K562 (cell line): ENCODE data around the gene CRY2. TPM values are rescaled to one million over a fixed set of nuclear protein-coding genes. Genes with fewer than 3 reads are reported as not detected.
A peak's percentile ranks its signal among the peaks of the same experiment; 100 is the strongest.

Experiments used
- ATAC-seq: fragments of 200-7000 bp; cut with Tn5 transposase; 3 replicates; pipeline ENCODE4 v1.9.1; 2020; ENCODE audit warnings: moderate library complexity
- BruUV-seq: library from RNA; stranded (reverse); fragments of 400-500 nt; replicated peaks from 2 replicates; lab custom pipeline; 2021; lab: Mats Ljungman, UMichigan
- CTCF ChIA-PET: fragments of 300-600 bp; formaldehyde crosslinking; extraction: SDS; loops from one replicate; lab custom pipeline; 2021; ENCODE audit warnings: low intra/inter-chr PET ratio; lab: Yijun Ruan, JAX
- POLR2A ChIA-PET: fragments of 300-600, 350-650 bp; sonication (Branson Sonifier 250); formaldehyde crosslinking; extraction: SDS; loops from one replicate; lab custom pipeline; 2021; ENCODE audit warnings: antibody characterized with exemption, inconsistent platforms; lab: Yijun Ruan, JAX
- DNase-seq, 4 experiments: peaks; one replicate each; pipeline versions ENCODE4 v3.0.0 to v3.0.0-alpha.2; 2011 to 2018; ENCODE audit warnings: low spot score in 3 of 4, mixed read lengths in 3 of 4; ENCODE audit errors: extremely low read depth in 1 of 4
- FAIRE-seq: peaks from 2 replicates; lab custom pipeline; 2011; peaks lifted over from hg19 to GRCh38; lab: Jason Lieb, UNC
- H2AFZ ChIP-seq: 2 replicates; pipeline ENCODE4 v1.6.0; 2011; ENCODE audit warnings: low read depth, low read length, control low read depth, inconsistent platforms
- H3K27ac ChIP-seq: fragments of 200-600 bp; 3 replicates; pipeline ENCODE4 v1.8.0; 2011; ENCODE audit warnings: low read depth, mild to moderate bottlenecking, control low read depth, inconsistent platforms, low read length, moderate library complexity, mixed read lengths; ENCODE audit errors: extremely low read depth
- H3K27me3 ChIP-seq, 2 experiments: fragments of 300-600 bp in 1 of 2; 2 replicates in 1 of 2; 3 replicates in 1 of 2; pipeline versions ENCODE4 v1.6.0 to v1.8.0; 2011; ENCODE audit warnings: inconsistent platforms in 2 of 2, low read length in 2 of 2, mild to moderate bottlenecking in 1 of 2, mixed read lengths in 1 of 2, moderate library complexity in 1 of 2; ENCODE audit not compliant: control insufficient read depth in 2 of 2, insufficient read depth in 2 of 2
- H3K36me3 ChIP-seq: fragments of 300-600 bp; 3 replicates; pipeline ENCODE4 v1.8.0; 2011; ENCODE audit warnings: mild to moderate bottlenecking, low read length, inconsistent platforms; ENCODE audit not compliant: control insufficient read depth, insufficient read depth
- H3K4me1 ChIP-seq, 2 experiments: fragments of 200-600 bp in 1 of 2; replicated peaks in 1 of 2; 2 replicates in 1 of 2; 3 replicates in 1 of 2; pipeline versions ENCODE4 v1.5.1 to v1.8.0; 2011; ENCODE audit warnings: inconsistent platforms in 2 of 2, low read length in 2 of 2, mild to moderate bottlenecking in 1 of 2, mixed read lengths in 1 of 2, moderate library complexity in 1 of 2; ENCODE audit not compliant: control insufficient read depth in 2 of 2, insufficient read depth in 2 of 2
- H3K4me2 ChIP-seq: 2 replicates; pipeline ENCODE4 v1.6.1; 2011; ENCODE audit warnings: low read length, control low read depth, inconsistent platforms, mixed read lengths; ENCODE audit not compliant: insufficient read depth
- H3K4me3 ChIP-seq: fragments of 200-600 bp; sonication (generic), shearing (Covaris generic); 2 replicates; pipeline ENCODE4 v1.5.1; 2016; ENCODE audit warnings: control low read depth, inconsistent platforms
- H3K79me2 ChIP-seq: fragments of 200-600 bp; 3 replicates; pipeline ENCODE4 v1.8.0; 2011; ENCODE audit warnings: low read length, inconsistent platforms; ENCODE audit not compliant: control insufficient read depth, insufficient read depth
- H3K9ac ChIP-seq, 2 experiments: 2 replicates each; pipeline versions ENCODE4 v1.6.0 to v1.6.1; 2011; ENCODE audit warnings: low read depth in 2 of 2, low read length in 2 of 2, control low read depth in 1 of 2, inconsistent platforms in 1 of 2, mild to moderate bottlenecking in 1 of 2, mixed read lengths in 1 of 2; ENCODE audit not compliant: insufficient read depth in 1 of 2
- H3K9me1 ChIP-seq: one replicate; pipeline ENCODE4 v1.6.0; 2011; ENCODE audit warnings: inconsistent platforms, mild to moderate bottlenecking, low read length, moderate library complexity; ENCODE audit not compliant: control insufficient read depth, insufficient read depth
- H3K9me3 ChIP-seq: replicated peaks from 2 replicates; pipeline ENCODE4 v1.5.1; 2011; ENCODE audit warnings: low read depth, low read length, inconsistent platforms; ENCODE audit not compliant: control insufficient read depth, insufficient read depth
- H4K20me1 ChIP-seq: replicated peaks from 2 replicates; pipeline ENCODE4 v1.6.1; 2011; ENCODE audit warnings: low read length, inconsistent platforms, mixed read lengths; ENCODE audit not compliant: control insufficient read depth, insufficient read depth
- ATF3 ChIP-seq, 2 experiments: fragments of 450-650 bp in 1 of 2; sonication (generic) in 1 of 2; formaldehyde crosslinking in 1 of 2; IDR thresholded peaks in 1 of 2; conservative IDR thresholded peaks in 1 of 2; 2 replicates each; pipeline versions ENCODE4 v1.6.1 to v1.8.1; 2016 to 2023; ENCODE audit warnings: mild to moderate bottlenecking in 2 of 2, moderate library complexity in 2 of 2, inconsistent platforms in 1 of 2, missing genetic modification reagents in 1 of 2
- CBFA2T2 ChIP-seq: fragments of 450-650 bp; conservative IDR thresholded peaks from 2 replicates; pipeline ENCODE4 v1.6.1; 2017; ENCODE audit warnings: mild to moderate bottlenecking
- FOSL1 ChIP-seq: fragments of 200-800 bp; sonication (Bioruptor generic); conservative IDR thresholded peaks from 2 replicates; pipeline ENCODE4 v1.6.1; 2016; ENCODE audit warnings: missing genetic modification characterization, missing compliant biosample characterization
- GMEB1 ChIP-seq: fragments of 250-450 bp; sonication (Bioruptor Pico); IDR thresholded peaks from 2 replicates; pipeline ENCODE4 v1.4.0; 2020; ENCODE audit warnings: mild to moderate bottlenecking
- L3MBTL2 ChIP-seq: fragments of 450-650 bp; IDR thresholded peaks from 2 replicates; pipeline ENCODE4 v1.6.1; 2016; ENCODE audit warnings: mild to moderate bottlenecking, moderate library complexity
- LEF1 ChIP-seq: fragments of 450-650 bp; IDR thresholded peaks from 2 replicates; pipeline ENCODE4 v1.6.1; 2016; ENCODE audit warnings: mild to moderate bottlenecking
- NEUROD1 ChIP-seq: fragments of 150-350 bp; IDR thresholded peaks from 2 replicates; pipeline ENCODE4 v1.6.1; 2014; ENCODE audit warnings: borderline replicate concordance, low read length, low read depth; ENCODE audit not compliant: partially characterized antibody
- PHF8 ChIP-seq: fragments of 200-600 bp; sonication (generic); IDR thresholded peaks from 2 replicates; pipeline ENCODE4 v1.6.1; 2012; ENCODE audit warnings: mixed run types, mild to moderate bottlenecking, inconsistent platforms, low read length, moderate library complexity, borderline replicate concordance
- SMARCB1 ChIP-seq: IDR thresholded peaks from 2 replicates; pipeline ENCODE4 v1.6.1; 2011; ENCODE audit warnings: improper control_type of control experiment, low read depth; ENCODE audit not compliant: insufficient read length
- XRCC4 ChIP-seq: IDR thresholded peaks from one replicate; pipeline ENCODE4 v1.6.1; 2011; ENCODE audit not compliant: insufficient read depth, insufficient read length; ENCODE audit errors: extremely low read depth
- ZNF655 ChIP-seq: fragments of 250-450 bp; sonication (Bioruptor Pico); IDR thresholded peaks from 2 replicates; pipeline ENCODE4 v1.5.0; 2021
- ZNF830 ChIP-seq: fragments of 250-450 bp; sonication (Bioruptor Pico); IDR thresholded peaks from 2 replicates; pipeline ENCODE4 v1.5.0; 2021; ENCODE audit warnings: mild to moderate bottlenecking
- WGBS: fragments of 100-300 bp; shearing (Covaris generic); methylation state at CpG from one replicate; pipeline ENCODE4 v1.1.6; 2016; ENCODE audit warnings: low coverage, mixed read lengths; ENCODE audit not compliant: insufficient coverage; ENCODE audit errors: missing lambda C conversion rate; 5-methylcytosine and 5-hydroxymethylcytosine counted together
- in situ Hi-C: fragments of 300-500 bp; cut with MboI; formaldehyde crosslinking; loops from 4 replicates; pipeline ENCODE4 v1.15.0; 2018; ENCODE audit warnings: inconsistent platforms, mixed read lengths
- intact Hi-C: fragments of 100-400 bp; cut with micrococcal nuclease; formaldehyde crosslinking; loops from 2 replicates; pipeline ENCODE4 v1.14.2; 2022
- polyA plus RNA-seq, 8 experiments: library from polyadenylated mRNA; depleted of rRNA in 4 of 8; stranded (reverse) in 5 of 8; unstranded in 3 of 8; fragments of >200 nt; fragmentation: Nextera tagmentation in 2 of 8; fragmentation: Illumina TruSeq in 1 of 8; extraction: Ambion mirVana in 2 of 8; extraction: Trizol in 1 of 8; gene quantifications; 2 replicates each; pipeline versions ENCODE4 v1.2.1 to v1.2.3, GENCODE V29; 2011 to 2014; ENCODE audit warnings: inconsistent platforms in 1 of 8, missing spikeins in 1 of 8
- total RNA-seq, 7 experiments: library from RNA; depleted of rRNA in 6 of 7; stranded (reverse); fragments of >200 nt in 6 of 7; fragmentation: Illumina TruSeq in 2 of 7; extraction: Trizol in 2 of 7; gene quantifications; 2 replicates each; pipeline versions ENCODE4 v1.2.1 to v1.2.3, GENCODE V29; 2011 to 2021; ENCODE audit warnings: low replicate concordance in 1 of 7

The CRY2 gene
- total and polyA plus RNA-seq, 9 of the 15 experiments (the other 6 are each of a cell fraction or from before 2014, with no cell fraction given) = 2.3 to 23.9 (median 14.8) TPM

GRCh38 chr11:45921561-45922424 lies 74.5 kb downstream of the CRY2 start:
- no TSS peak for BruUV-seq
- no peak for FAIRE-seq
- WGBS = 63% methylated on average over 24 of the region's 54 CpGs
- Histone ChIP-seq H3K9me3 (no peaks in the 10 kb centered on the region), H3K9me1 (no peaks in the 10 kb centered on the region), H3K27ac (no peak overlapping the region), H3K4me3 (peak overlapping the region; percentile 52), H3K36me3 (no peaks in the 10 kb centered on the region; the same call in 1 of the 3 replicates), H3K4me2 (peak overlapping the region; percentile 63; the same call in 1 of the 2 replicates), H3K9ac (peak overlapping the region in 1 of 2 experiments; percentile 89; a peak in 3 of 4 replicates), H3K79me2 (peaks cover 13% of the 10 kb centered on the region), H4K20me1 (no peaks in the 10 kb centered on the region; the same call in 1 of the 2 replicates), H3K27me3 (no peaks in the 10 kb centered on the region), H2AFZ (peak overlapping the region; percentile 79), H3K4me1 (peaks cover 11 to 63% of the 10 kb centered on the region in 2 experiments)
- in situ Hi-C loops = no loop called here
- intact Hi-C loops = no loop called here
- CTCF ChIA-PET = no interaction called here
- peak in 1 of 4 experiments; percentile 58 for DNase-seq
- peak; percentile 42 for ATAC-seq
- POLR2A ChIA-PET = interaction anchor here (1.1 to 1.4 kb wide), 3 partner anchors 9 to 21 kb away, joined by 3 to 5 read pairs (median 4); no protein-coding TSS in a partner anchor
- TF ChIP-seq NEUROD1 = no peak
- TF ChIP-seq FOSL1 = no peak
- peak; percentile 25; the same call in 1 of the 2 replicates for TF ChIP-seq CBFA2T2
- TF ChIP-seq SMARCB1 = no peak
- no peak for TF ChIP-seq ZNF830
- no peak for TF ChIP-seq ZNF655 (CRISPR knock-in tag)
- TF ChIP-seq GMEB1 (CRISPR knock-in tag) = no peak
- TF ChIP-seq ATF3 (IDR thresholded peaks at IDR 0.05) = no peak
- no peak for TF ChIP-seq ATF3 (CRISPR knock-in tag; conservative IDR thresholded peaks at IDR 0.05)
- no peak for TF ChIP-seq PHF8
- 0 out of 2 replicates have a peak, but pooled peaks have one; percentile 13 for TF ChIP-seq LEF1
- TF ChIP-seq XRCC4 = no peak
- no peak for TF ChIP-seq L3MBTL2
